Pulmonary artery endothelial cell (primary cell): ENCODE measurements around the gene C8G. TPM values are rescaled to one million over a fixed set of nuclear protein-coding genes. Genes with fewer than 3 reads are reported as not detected.

ENCODE experiments used
- DNase-seq: peaks from one replicate; pipeline ENCODE4 v3.0.0-alpha.2; 2011; ENCODE audit warnings: low read depth, low spot score
- total RNA-seq: library from RNA; depleted of rRNA; stranded (reverse); fragments of >200 nt; gene quantifications from 2 replicates; pipeline ENCODE4 v1.2.3, GENCODE V29; 2014

Gene C8G
- total RNA-seq, result 0.67 TPM in 1 of 2 replicates, not detected in the other

DNA sequence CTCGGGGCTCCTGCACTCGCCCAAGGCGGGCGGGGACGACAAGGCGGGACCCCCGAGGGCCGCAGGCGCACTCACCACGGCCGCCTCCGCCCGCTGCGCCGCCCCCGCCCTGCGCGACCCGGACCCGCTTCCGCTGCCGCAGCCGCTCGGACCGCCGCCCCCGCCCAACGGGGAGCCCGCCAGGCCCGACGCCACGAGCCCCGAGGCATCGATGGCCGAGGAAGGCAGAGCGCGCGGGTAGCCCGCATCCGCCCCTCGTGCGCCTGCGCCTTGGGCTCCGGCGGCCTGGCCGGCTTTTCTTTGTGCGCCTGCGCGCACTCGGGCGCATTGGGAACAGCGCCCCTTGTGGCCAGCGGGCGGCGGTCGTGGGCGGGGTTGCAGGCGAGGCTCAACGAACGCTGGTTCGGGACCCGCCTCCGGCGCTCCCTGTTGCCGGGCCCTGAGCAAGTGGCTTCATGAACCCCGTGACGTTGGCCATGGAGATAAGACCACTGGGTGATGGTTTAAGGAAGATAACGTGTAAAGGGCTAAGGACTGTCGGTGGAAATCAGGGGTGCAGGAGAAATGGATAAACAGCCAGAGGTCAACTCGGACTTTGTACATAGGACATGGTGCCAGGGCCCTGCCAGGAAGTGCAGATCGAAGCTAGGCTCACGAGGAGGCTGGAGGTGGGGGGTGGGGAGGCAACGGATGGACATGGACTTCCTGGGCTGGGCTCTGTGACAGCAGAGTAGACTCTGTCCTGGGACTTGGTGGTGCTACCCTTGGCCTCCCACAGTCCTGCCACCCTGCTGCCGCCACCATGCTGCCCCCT lies at the start of gene C8G, which contains the start of gene FBXW5:
Gene C8G, plus strand, starts transcription at position 725 of the 814 bp plus-strand sequence. Its CDS starts 78 bp downstream, at position 803.
Gene FBXW5, minus strand, starts transcription at position 220 of the 814 bp plus-strand sequence. CDS start 655 bp downstream, outside the sequence.
- peak; percentile 60 for DNase-seq

DNA sequence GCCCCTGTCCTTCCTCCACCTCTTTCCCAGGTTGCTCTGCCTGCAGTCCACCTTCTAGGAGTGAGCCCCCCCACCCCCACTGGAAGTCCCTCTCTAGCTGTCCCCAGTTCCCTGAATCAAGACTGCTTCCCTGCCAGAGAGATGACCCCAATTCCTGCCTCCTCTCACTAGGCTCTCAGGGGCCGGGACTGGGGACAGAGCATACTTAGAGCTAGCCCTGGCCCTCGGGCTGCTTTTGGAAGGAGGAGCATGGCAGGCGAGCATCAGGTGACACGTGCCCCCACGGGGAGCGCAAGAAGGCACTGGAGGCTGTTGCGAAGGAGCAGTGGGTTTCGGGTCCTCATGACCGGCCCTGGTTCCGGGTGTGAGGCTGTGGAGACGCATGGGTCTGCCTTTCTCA lies 49.0 kb upstream of the C8G start:
- DNase-seq, result no peak

DNA sequence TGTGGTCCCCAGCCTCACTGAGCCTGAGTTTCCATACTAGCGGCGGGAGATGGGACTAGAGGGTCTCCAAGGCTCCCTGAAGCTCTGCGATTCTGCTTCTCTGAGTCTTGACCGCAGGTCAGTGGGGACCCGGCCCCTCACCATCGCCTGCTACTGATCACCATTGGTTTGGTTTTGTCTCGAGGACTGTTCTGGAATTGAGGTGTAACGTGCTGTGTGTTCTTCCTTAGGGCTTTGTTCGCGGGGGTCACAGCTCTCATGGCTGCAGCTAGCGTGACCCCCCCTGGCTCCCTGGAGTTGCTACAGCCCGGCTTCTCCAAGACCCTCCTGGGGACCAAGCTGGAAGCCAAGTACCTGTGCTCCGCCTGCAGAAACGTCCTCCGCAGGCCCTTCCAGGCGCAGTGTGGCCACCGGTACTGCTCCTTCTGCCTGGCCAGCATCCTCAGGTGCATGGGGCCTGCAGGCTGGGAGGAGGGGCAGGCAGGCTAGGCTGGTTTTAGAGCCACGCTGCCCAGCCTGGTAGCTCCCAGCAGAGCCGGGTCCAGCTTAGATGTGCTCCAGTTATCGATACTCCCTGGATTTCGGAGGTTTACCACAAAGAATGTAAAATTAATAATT lies 46.5 kb upstream of the C8G start:
- no peak for DNase-seq

DNA sequence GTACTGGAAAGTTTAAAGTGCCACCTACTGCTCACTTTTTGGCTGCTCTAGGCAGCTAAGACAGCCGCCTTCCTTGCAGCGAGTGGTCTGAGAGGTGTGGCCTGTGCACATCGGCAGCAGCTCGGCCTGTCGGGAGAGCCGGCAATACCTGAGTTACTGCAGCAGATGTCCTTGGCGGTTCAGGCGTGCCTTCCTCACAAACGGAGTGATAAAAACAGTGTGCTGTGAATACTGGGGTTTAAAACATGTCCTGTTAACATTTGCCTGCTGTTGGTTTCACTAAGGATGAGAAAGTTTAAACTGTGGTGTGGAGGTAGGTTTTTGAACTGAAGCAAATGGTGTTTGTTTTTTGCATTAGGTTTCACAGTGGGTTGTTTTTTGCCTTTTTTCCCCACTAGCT lies 45.8 kb upstream of the C8G start:
- no peak for DNase-seq

DNA sequence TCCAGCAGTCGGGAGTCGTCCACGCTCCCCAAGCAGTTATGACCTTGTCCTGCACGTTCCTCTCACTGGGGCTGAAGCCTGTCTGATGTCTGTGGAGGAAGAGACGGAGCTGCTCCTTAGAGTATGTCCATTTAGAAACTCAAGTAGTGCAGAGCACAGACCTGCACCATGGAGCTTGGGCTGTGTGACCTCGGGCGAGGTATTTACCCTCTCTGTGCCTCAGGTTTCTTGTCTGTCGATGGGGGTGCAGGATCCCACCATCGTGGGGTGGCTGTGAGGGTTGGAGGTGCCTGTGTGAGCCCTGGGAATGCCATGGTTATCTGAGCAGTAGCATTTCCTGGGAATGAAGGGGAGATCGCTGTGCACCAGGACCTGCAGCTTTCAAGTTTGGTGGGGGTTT lies 44.5 kb upstream of the C8G start:
- no peak for DNase-seq

DNA sequence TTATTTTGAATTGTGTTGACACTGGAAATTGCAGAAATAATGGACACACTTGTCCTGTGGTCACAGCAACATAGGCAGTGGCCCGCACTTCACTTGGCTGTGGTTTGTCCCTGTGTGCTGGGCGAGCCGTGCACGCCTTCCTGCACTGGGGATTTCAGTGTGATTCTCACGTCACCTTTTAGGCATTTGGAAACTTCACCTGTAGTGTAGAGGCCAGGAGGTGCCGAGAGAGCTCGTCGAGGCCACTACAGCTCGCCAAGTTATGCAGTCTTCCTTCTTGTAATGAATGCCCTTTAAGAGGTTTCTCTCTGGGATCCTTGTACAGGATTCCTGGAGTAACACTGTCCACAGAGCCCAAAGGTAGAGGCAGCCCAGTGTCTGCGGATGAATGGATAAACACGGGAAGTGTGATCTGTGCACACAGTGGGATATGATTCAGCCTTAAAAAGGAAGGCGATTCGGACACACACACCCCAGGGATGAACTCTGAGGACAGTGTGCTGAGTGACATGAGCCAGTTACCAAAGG lies 44.0 kb upstream of the C8G start:
- DNase-seq, result no peak

DNA sequence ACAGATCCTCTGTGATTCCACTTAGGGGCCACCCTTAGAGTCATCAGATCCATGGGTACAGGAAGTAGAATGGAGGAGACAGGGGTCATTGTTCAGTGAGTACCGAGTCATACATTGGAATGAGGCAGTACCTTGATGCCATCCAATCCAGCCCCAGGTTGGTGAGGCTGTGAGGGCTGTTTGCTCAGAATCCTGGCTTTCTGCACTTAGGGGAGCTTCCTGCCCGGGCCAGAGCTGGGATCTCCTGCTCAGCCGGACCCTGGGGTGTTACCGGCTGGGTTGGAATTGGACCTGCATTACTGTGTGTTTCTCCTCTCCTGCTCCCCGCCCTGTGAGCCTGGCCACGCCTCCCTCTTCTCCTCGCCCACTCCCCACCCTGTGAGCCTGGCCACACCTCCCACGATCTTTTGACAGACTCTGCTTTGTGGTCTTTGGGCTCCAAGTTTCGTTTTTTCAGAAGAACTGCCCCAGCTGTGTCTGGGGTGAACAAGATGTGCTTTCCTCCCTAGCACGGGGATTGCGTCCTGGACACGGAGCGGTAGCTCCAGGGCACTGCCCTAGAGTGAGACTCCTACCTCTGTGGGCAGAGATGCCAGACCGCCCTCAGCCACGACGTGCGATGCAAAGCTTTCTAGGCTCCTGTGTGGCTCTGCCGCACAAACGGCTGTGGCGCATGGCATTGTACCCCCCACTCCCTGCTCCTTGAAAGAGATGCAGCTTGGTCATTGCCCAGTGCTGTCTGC lies 43.4 kb upstream of the C8G start:
- DNase-seq, result no peak

DNA sequence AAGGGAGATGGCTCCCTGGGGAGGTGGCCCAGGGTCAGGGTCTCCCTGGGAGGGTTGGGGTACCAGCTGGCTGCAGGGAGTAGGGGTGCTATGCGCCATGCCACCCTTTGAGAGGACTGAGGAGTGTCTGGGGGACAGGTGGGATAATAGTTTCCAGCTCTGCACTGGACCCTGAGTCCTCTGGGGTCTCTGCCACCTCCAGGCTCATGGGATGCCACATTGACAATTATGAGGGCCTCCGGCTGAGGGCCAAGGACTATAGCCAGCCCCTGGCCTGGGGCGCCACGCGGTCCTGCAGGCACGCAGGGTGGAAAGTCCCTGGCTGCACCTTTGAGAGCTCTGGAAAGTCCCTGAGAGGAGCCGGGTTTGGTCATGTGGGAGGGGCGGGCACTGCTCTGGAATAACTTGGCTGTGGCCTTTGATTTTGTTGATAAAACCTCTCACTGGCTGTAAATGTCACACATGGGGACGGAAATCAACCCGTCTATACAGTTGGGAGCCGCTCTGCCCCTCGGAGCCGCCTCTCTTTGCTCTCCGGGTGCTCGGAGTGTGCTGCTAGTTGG lies 42.7 kb upstream of the C8G start:
- DNase-seq, result peak; percentile 35

DNA sequence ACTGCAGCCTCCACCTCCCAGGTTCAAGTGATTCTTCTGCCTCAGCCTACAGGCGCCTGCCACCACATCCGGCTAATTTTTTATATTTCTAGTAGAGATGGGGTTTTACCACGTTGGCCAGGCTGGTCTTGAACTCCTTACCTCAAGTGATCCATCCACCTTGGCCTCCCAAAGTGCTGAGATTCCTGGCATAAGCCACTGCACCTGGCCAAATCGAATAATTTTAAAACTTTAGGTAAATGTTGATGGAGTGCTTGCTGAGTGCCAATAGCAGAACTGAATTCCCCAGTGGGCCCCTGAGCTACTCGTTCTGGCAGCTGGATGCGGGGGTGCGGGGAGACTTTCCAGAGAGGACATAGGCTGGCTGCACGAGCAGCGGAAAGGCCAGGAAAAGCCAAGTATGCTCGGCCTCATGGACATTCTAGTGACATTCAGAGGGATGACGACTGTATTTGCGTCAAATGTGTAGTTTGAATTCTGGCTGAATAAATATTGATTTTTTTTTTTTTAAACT lies 41.9 kb upstream of the C8G start:
- DNase-seq, result no peak

DNA sequence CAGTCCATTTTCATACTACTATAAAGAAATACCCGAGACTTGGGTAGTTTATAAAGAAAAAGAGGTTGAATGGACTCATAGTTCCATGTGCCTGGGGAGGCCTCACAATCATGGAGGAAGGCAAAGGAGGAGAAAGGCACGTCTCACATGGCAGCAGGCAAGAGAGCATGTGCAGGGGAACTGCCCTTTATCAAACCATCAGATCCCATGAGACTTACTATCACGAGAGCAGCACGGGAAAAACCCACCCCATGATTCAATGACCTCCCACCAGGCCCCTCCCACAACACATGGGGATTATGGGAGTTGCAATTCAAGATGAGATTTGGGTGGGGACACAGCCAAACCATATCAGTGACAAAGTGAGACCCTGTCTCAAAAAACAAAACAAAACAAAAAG lies 38.8 kb upstream of the C8G start:
- no peak for DNase-seq

DNA sequence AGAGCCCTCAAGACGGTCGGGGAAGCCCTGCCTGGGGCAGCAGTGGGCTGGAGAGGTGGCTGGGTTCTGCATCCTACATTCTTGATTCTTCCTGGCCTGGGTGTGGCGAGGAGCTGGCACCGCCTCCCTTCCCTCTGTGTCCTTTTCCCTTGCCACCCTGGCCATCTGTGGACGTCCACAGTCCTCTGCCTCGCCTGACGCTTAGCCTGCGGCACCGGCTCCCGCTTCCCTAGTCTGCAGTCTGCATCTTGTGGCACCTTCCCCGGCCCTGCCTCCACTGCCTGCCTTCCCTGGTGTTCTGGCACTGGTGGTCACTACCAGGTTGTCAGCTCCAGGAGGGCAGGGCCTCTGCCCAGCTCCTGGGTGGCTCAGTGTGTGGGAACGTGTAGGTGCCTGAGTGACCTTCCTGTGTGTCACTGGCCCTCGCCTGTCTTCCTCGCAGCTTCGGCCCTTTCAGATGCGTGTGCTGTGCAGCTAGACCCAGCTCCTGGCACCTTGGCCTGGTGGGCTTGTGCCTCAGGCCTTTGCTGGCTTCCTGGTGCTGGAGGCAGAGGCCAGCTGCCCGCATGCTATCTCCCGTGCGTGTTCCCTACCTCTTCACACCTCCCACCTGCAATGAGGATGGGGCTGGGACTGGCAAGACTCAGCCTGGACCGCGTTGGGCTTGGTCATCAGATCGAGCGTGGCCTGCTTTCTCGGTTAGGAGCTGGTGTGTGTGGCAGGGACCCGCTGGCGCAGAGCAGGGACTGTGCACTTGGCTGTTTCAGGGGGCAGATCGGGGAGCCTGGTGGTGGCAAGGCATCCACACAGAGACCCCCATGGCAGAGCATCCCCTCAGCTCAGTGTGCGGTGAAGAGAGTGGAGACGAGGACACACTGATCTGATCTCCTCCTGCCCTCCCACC lies 37.8 kb upstream of the C8G start:
- no peak for DNase-seq

DNA sequence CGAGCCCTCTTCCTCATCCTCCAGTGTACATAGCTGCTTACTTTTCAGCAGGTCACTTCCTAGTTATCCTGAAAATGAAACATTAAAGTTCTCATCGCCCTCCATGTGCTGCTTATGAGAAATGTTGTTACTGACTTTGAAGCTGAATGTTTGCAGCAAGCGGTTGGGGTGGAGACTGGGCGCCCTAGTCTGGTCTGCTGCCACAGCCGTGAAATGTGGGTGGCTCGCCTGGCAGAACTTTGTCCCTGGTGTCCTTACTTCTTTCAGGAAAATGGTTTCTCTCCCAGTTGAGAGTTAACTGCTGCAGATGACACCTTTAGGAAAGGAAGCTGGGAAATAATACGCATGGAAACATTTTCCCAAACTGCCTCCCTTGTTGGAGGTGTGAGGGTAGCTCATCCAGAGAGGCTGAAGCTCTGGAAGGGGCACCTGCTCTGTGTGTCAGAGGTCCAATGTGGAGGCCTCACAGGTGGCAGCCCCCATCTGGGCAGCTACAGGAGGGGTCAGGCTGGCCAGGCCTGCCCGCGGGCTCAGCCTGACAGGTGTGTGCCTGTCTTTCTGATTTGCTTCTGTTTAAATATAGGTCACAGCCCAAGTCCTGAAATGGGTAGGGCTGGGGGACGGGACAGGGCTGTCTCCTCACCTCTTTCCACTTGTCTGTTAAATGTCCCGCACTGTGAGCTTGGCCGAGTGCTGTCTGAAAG lies 34.7 kb upstream of the C8G start:
- DNase-seq, result no peak

DNA sequence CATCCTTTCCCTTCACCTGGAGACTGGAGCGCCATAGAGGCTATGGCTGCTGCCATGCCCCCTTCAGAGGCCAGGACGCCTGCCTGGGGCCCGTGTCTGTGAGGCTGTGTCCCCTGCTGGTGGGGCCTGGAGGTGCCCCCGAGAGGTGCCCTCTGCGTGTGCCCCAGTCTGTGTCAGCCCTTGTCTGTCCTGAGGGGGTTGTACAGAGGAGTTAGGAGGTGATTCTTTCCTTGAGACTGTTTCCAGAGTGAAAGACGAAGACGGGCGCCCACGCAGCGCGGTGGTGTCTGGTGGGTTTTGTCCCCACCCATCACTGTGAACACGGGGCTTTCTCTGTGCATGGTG lies 34.2 kb upstream of the C8G start:
- DNase-seq, result no peak

DNA sequence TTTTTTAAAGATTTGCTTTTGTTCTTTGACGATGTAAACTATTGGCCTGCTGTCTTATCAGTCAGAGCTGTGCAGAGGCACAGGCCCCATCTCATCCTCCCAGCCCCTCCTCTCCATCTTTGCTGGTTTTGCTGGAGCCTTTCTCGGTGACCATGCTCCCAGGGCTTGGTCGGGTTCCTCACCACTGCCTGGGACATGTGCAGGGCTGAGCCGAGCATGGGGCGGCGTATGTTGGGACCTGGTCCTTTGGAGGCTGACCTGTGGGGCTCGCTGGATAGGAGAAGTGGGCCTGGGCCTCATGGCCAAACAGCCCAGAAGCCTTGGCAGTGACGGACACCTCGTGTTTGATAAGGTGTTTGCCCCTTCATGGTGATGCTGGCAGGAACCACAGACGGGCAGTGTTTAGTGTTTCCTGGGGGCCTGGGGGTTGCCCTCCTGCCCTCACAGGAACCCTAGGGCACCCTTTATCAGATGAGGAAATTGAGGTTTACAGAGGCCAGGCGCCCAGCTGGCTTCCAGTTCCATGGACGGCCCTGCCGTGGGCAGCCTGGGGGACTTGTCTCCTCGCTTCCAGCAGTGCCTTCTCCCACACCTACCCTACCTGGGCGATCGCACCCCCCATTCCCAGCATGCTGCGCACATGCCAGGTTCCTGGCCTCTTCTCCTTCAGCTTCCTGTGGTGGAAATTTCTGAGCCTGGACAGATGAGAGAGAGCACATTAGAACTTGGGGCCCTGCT lies 31.2 kb upstream of the C8G start:
- DNase-seq, result no peak

DNA sequence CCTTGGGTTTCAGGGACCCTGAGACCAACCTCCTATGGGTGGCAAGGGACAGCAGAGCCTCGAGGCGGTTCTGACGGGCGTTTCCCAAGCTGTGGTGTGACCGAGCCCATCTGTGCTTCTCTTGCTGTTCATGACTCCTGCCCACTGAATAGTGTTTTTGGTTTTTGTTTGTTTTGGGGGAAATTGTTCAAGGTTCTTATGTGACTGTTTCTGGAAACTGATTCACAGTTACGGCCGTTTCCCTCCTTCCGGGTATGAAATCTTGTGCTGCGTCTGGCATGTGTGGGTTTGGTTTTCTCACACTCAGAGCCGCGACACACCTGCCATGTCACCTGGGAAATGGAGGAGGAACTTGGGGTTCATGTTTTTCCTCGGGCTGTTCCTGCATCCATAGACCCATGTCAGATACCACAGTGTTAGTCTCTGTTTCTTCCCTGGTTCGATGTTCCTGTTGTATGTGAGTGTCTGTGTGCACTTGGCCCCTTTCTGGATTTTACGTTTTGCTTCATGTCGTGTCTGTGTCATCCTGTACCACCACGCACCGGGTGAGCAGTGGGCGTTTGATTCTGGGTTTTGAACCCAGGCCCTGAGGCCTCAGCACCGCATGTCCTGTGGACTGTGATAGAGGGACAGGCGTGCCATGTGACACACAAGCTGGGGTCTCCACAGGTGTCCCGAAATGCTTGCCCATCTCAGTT lies 29.3 kb upstream of the C8G start:
- no peak for DNase-seq

DNA sequence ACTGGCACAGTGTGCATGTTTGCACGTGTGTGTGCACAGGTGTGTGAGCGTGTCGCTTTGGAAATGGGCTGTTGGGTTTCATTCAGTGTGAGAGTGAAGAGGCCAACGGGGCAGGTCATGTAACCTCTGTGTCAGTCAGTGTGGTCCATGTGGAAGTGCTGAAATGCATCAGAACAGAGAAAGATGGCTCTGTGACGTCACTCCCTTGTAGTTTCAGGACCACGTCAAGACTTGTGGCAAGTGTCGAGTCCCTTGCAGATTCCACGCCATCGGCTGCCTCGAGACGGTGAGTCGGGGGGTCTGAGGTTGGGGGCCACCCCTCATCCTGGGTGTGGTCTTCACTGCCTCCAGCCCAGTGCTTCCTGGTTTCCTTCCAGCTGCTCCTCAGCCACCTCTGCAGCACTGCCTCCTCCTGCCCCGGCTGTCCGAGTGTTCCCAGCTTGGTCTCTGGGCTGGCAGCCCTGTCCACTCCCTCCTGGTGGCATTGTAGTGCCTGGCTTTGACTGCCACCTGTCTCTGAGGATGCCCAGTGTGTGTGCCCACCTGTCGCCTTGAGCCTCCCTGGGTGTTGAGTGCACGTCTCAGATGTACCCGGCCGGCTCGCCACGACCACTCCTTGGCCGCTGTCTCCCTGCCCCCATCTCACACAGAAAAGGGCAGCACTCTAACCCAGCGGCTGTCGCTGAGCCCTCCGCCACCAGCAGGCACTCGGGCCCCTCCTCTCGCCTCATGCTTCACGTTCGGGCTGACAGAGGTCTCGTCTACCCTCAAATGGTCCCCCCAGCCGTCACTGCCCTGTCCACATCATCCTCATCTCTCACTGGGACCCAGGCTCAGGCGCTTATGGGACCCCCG lies 28.5 kb upstream of the C8G start:
- DNase-seq, result no peak

DNA sequence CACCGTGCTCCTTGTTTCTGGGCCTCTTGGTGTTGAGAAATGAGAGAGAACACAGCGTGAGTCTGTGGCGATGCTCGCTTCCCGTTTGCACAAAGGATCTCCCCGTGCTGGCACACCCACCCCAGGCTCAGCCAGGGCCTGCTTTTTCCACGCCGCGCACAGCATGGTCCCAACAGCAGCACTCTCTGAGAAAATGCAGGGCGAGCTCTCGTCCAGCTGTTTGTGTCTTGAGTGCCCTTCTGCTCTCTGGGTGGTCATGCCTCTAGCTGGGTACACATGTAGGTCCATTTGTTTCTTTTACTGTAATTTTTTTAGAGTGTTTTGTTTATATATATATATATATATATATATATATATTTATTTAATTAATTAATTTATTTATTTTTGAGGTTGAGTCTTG lies 27.1 kb upstream of the C8G start:
- no peak for DNase-seq

DNA sequence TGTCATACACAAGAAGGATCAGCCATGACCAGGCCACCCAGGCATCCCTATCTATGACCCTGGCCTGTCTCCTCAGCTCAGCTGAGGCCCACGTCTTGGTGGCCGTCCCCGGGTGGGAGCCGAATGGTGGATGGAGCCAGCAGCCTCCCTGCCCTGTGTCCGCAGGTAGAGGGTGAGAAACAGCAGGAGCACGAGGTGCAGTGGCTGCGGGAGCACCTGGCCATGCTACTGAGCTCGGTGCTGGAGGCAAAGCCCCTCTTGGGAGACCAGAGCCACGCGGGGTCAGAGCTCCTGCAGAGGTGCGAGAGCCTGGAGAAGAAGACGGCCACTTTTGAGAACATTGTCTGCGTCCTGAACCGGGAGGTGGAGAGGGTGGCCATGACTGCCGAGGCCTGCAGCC lies 25.0 kb upstream of the C8G start:
- DNase-seq, result no peak
